Measurements from ENCODE around the gene EML2.

The EML2 gene

GRCh38 chr19:45591004-45591637 lies 48.1 kb downstream of the EML2 start:
- Mint-ChIP-seq H3K36me3 (ENCODE audit: low read depth) (no peaks in the 10 kb centered on the region), H3K4me3 (no peak overlapping the region), H3K27me3 (peaks cover 48% of the 10 kb centered on the region), H3K27ac (no peak overlapping the region), H3K9me3 (no peaks in the 10 kb centered on the region), H3K4me1 (peaks cover 12% of the 10 kb centered on the region)
- peak; percentile 71 for ATAC-seq
- DNase-seq, result peak; percentile 53

- H3K27me3 Mint-ChIP-seq, result peaks cover 41% of the 10 kb centered on the region
- no peak for ATAC-seq
- no peaks in the 10 kb centered on the region for H3K36me3 Mint-ChIP-seq (ENCODE audit: low read depth)
- no peak overlapping the region for H3K4me3 Mint-ChIP-seq
- H3K9me3 Mint-ChIP-seq, result no peaks in the 10 kb centered on the region
- H3K4me1 Mint-ChIP-seq, result peaks cover 14% of the 10 kb centered on the region
- no peak for DNase-seq
- H3K27ac Mint-ChIP-seq, result no peak overlapping the region
These were observed 48.7 kb downstream of the EML2 start for GRCh38 chr19:45590300-45591003.

GRCh38 chr19:45589768-45590167 lies 49.4 kb downstream of the EML2 start:
- Mint-ChIP-seq H3K36me3 (ENCODE audit: low read depth) (no peaks in the 10 kb centered on the region), H3K27me3 (peaks cover 38% of the 10 kb centered on the region), H3K4me1 (peaks cover 19% of the 10 kb centered on the region), H3K9me3 (no peaks in the 10 kb centered on the region), H3K27ac (no peak overlapping the region), H3K4me3 (no peak overlapping the region)
- ATAC-seq, result no peak
- DNase-seq, result no peak

- ATAC-seq, result no peak
- Mint-ChIP-seq H3K9me3 (no peaks in the 10 kb centered on the region), H3K4me3 (no peak overlapping the region), H3K36me3 (ENCODE audit: low read depth) (peaks cover 1% of the 10 kb centered on the region), H3K27ac (no peak overlapping the region), H3K27me3 (peaks cover 36% of the 10 kb centered on the region), H3K4me1 (peaks cover 28% of the 10 kb centered on the region)
- no peak for DNase-seq
These were observed 51.3 kb downstream of the EML2 start for GRCh38 chr19:45587873-45588272.

GRCh38 chr19:45585158-45585577 lies 54.0 kb downstream of the EML2 start:
- Mint-ChIP-seq H3K27ac (peak overlapping the region; percentile 94), H3K27me3 (peaks cover 14% of the 10 kb centered on the region), H3K4me1 (peaks cover 26% of the 10 kb centered on the region), H3K9me3 (no peaks in the 10 kb centered on the region), H3K4me3 (peak overlapping the region; percentile 97), H3K36me3 (ENCODE audit: low read depth) (peaks cover 4% of the 10 kb centered on the region)
- no peak for DNase-seq
- ATAC-seq, result no peak

GRCh38 chr19:45584332-45585157 lies 54.7 kb downstream of the EML2 start, which contains the start of gene OPA3:
OPA3 (minus strand) TSS chr19:45584802; CDS start chr19:45584764, 38 bp downstream.
- H3K9me3 Mint-ChIP-seq, result no peaks in the 10 kb centered on the region

GRCh38 chr19:45581576-45581975 lies 57.6 kb downstream of the EML2 start:
- no peaks in the 10 kb centered on the region for H3K9me3 Mint-ChIP-seq
- ATAC-seq, result no peak
- no peaks in the 10 kb centered on the region for H3K27me3 Mint-ChIP-seq
- H3K4me1 Mint-ChIP-seq, result peaks cover 30% of the 10 kb centered on the region
- no peak for DNase-seq
- H3K4me3 Mint-ChIP-seq, result no peak overlapping the region
- H3K27ac Mint-ChIP-seq, result peak overlapping the region; percentile 56
- peaks cover 6% of the 10 kb centered on the region for H3K36me3 Mint-ChIP-seq (ENCODE audit: low read depth)

More at GRCh38 chr19:45584332-45585157, 54.7 kb downstream of the EML2 start, which contains the start of gene OPA3:
- Mint-ChIP-seq H3K4me1 (peaks cover 26% of the 10 kb centered on the region), H3K4me3 (peak within 1 kb of the TSS; percentile 97), H3K36me3 (ENCODE audit: low read depth) (peaks cover 4% of the 10 kb centered on the region), H3K27me3 (peaks cover 8% of the 10 kb centered on the region), H3K27ac (peak within 1 kb of the TSS; percentile 94)
- DNase-seq (peak; percentile 99), ATAC-seq (peak; percentile 94)

- Mint-ChIP-seq H3K36me3 (ENCODE audit: low read depth) (peaks cover 6% of the 10 kb centered on the region), H3K4me3 (no peak overlapping the region), H3K4me1 (peaks cover 18% of the 10 kb centered on the region), H3K27ac (no peak overlapping the region), H3K9me3 (no peaks in the 10 kb centered on the region), H3K27me3 (no peaks in the 10 kb centered on the region)
- DNase-seq, result no peak
- ATAC-seq, result no peak
These were observed 60.3 kb downstream of the EML2 start for GRCh38 chr19:45578861-45579260.

- ATAC-seq, result no peak
- no peak overlapping the region for H3K27ac Mint-ChIP-seq
- H3K4me1 Mint-ChIP-seq, result peaks cover 8% of the 10 kb centered on the region
- no peaks in the 10 kb centered on the region for H3K27me3 Mint-ChIP-seq
- no peaks in the 10 kb centered on the region for H3K9me3 Mint-ChIP-seq
- peaks cover 5% of the 10 kb centered on the region for H3K36me3 Mint-ChIP-seq (ENCODE audit: low read depth)
- DNase-seq, result no peak
- H3K4me3 Mint-ChIP-seq, result no peak overlapping the region
These were observed 61.9 kb downstream of the EML2 start for GRCh38 chr19:45577111-45577905.

GRCh38 chr19:45576682-45577081 lies 62.5 kb downstream of the EML2 start:
- Mint-ChIP-seq H3K4me1 (peaks cover 7% of the 10 kb centered on the region), H3K9me3 (no peaks in the 10 kb centered on the region), H3K4me3 (no peak overlapping the region), H3K36me3 (ENCODE audit: low read depth) (peaks cover 4% of the 10 kb centered on the region), H3K27me3 (no peaks in the 10 kb centered on the region), H3K27ac (no peak overlapping the region)
- ATAC-seq (no peak), DNase-seq (no peak)

GRCh38 chr19:45575216-45575615 lies 64.0 kb downstream of the EML2 start:
- Mint-ChIP-seq H3K4me1 (peaks cover 5% of the 10 kb centered on the region), H3K9me3 (no peaks in the 10 kb centered on the region), H3K27ac (no peak overlapping the region), H3K4me3 (no peak overlapping the region), H3K36me3 (ENCODE audit: low read depth) (peaks cover 2% of the 10 kb centered on the region), H3K27me3 (no peaks in the 10 kb centered on the region)
- DNase-seq, result no peak
- ATAC-seq, result no peak

- no peak overlapping the region for H3K27ac Mint-ChIP-seq
- no peak for ATAC-seq
- H3K4me1 Mint-ChIP-seq, result peaks cover 12% of the 10 kb centered on the region
- DNase-seq, result no peak
- H3K36me3 Mint-ChIP-seq (ENCODE audit: low read depth), result peaks cover 2% of the 10 kb centered on the region
- no peaks in the 10 kb centered on the region for H3K27me3 Mint-ChIP-seq
- no peaks in the 10 kb centered on the region for H3K9me3 Mint-ChIP-seq
- H3K4me3 Mint-ChIP-seq, result no peak overlapping the region
These were observed 64.7 kb downstream of the EML2 start for GRCh38 chr19:45574526-45574925.

- Mint-ChIP-seq H3K9me3 (no peaks in the 10 kb centered on the region), H3K4me1 (peaks cover 9% of the 10 kb centered on the region), H3K27ac (no peak overlapping the region), H3K36me3 (ENCODE audit: low read depth) (peaks cover under 1% of the 10 kb centered on the region), H3K27me3 (no peaks in the 10 kb centered on the region), H3K4me3 (no peak overlapping the region)
- ATAC-seq, result no peak
- no peak for DNase-seq
These were observed 67.6 kb downstream of the EML2 start for GRCh38 chr19:45571457-45572220.
